Measurements from ENCODE around the gene NOBOX.
"Not testable (repeated sequence)": the region's sequence is repeated elsewhere in the genome, so short reads cannot be mapped to it uniquely, and the experiment has no call there.

The NOBOX gene

GRCh38 chr7:144369221-144369620, 34.3 kb downstream of the NOBOX start:
- H3K36me3 ChIP-seq (replicated peaks in 1 of 2; ENCODE audit: control insufficient read depth in 2 of 2, insufficient read depth in 2 of 2, low read length in 2 of 2); H3K27ac ChIP-seq (replicated peaks; ENCODE audit: low read length); H3K23ac ChIP-seq (ENCODE audit: low read depth, low read length, poor library complexity); H2BK120ac ChIP-seq (ENCODE audit: low read depth, low read length); DNase-seq (ENCODE audit: low spot score); H3K4ac ChIP-seq (ENCODE audit: low read length); H2BK15ac ChIP-seq (ENCODE audit: low read length); H2BK12ac ChIP-seq (ENCODE audit: low read length); H3K79me1 ChIP-seq (ENCODE audit: low read depth, low read length); H2AFZ ChIP-seq (ENCODE audit: low read length); H2BK5ac ChIP-seq (ENCODE audit: low read length); H3K4me1 ChIP-seq (ENCODE audit: control insufficient read depth in 2 of 2, insufficient read depth in 1 of 2, low read depth in 1 of 2, low read length in 2 of 2); H3K27me3 ChIP-seq (ENCODE audit: control insufficient read depth in 3 of 3, insufficient read depth in 3 of 3, low read depth in 1 of 3, low read length in 3 of 3); H3K14ac ChIP-seq (ENCODE audit: low read length); H2AK5ac ChIP-seq (ENCODE audit: low read depth, low read length); H3K9me3 ChIP-seq (replicated peaks in 1 of 2; ENCODE audit: control insufficient read depth in 2 of 2, insufficient read depth in 1 of 2, low read depth in 1 of 2, low read length in 2 of 2); H3K4me3 ChIP-seq (ENCODE audit: low read length in 2 of 2); H4K8ac ChIP-seq (ENCODE audit: low read depth, low read length); H3K9ac ChIP-seq (ENCODE audit: low read depth, low read length, poor library complexity); H3K4me2 ChIP-seq (ENCODE audit: insufficient read depth, low read length, poor library complexity, severe bottlenecking); H3K18ac ChIP-seq (ENCODE audit: low read length); H4K91ac ChIP-seq (ENCODE audit: low read depth, low read length, poor library complexity): not testable (repeated sequence)
- no CpG with 5 or more reads among the region's 7 CpGs for WGBS, 2 donors (ENCODE audit: extremely low coverage in 2 of 2, insufficient read length in 2 of 2, insufficient replicate concordance in 1 of 2)

DNA sequence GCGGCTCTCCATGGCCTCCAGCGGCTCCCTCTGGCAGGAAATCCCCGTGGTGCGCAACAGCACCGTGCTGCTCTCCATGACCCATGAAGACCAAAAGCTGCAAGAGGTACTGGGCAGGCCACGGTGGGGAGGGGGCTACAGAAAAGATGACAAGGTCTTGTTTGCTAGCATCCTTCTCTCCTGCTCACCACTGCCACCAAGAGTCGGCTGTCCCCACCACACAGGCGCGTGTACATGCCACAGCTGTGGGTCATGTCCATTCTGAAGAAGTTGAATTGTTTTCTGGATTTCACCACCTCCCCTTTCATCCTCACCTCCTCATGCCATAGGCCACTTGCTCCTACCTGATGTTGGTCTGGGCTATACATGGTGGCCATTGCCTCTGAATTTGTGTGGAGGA, 36.2 kb downstream of the NOBOX start:
- no CpG with 5 or more reads among the region's 9 CpGs for WGBS, 2 donors (ENCODE audit: extremely low coverage in 2 of 2, insufficient read length in 2 of 2, insufficient replicate concordance in 1 of 2)
- not testable (repeated sequence) for H3K27ac ChIP-seq (replicated peaks; ENCODE audit: low read length); H3K36me3 ChIP-seq (replicated peaks in 1 of 2; ENCODE audit: control insufficient read depth in 2 of 2, insufficient read depth in 2 of 2, low read length in 2 of 2); H2BK12ac ChIP-seq (ENCODE audit: low read length); H3K23ac ChIP-seq (ENCODE audit: low read depth, low read length, poor library complexity); H3K9me3 ChIP-seq (replicated peaks in 1 of 2; ENCODE audit: control insufficient read depth in 2 of 2, insufficient read depth in 1 of 2, low read depth in 1 of 2, low read length in 2 of 2); H4K91ac ChIP-seq (ENCODE audit: low read depth, low read length, poor library complexity); H3K18ac ChIP-seq (ENCODE audit: low read length); H2AK5ac ChIP-seq (ENCODE audit: low read depth, low read length); H3K4me2 ChIP-seq (ENCODE audit: insufficient read depth, low read length, poor library complexity, severe bottlenecking); H2BK120ac ChIP-seq (ENCODE audit: low read depth, low read length); H2AFZ ChIP-seq (ENCODE audit: low read length); H3K4me1 ChIP-seq (ENCODE audit: control insufficient read depth in 2 of 2, insufficient read depth in 1 of 2, low read depth in 1 of 2, low read length in 2 of 2); H2BK5ac ChIP-seq (ENCODE audit: low read length); H4K8ac ChIP-seq (ENCODE audit: low read depth, low read length); H3K79me1 ChIP-seq (ENCODE audit: low read depth, low read length); H2BK15ac ChIP-seq (ENCODE audit: low read length); H3K4ac ChIP-seq (ENCODE audit: low read length); H3K27me3 ChIP-seq (ENCODE audit: control insufficient read depth in 3 of 3, insufficient read depth in 3 of 3, low read depth in 1 of 3, low read length in 3 of 3); H3K9ac ChIP-seq (ENCODE audit: low read depth, low read length, poor library complexity); H3K14ac ChIP-seq (ENCODE audit: low read length); H3K4me3 ChIP-seq (ENCODE audit: low read length in 2 of 2); DNase-seq (ENCODE audit: low spot score)

DNA sequence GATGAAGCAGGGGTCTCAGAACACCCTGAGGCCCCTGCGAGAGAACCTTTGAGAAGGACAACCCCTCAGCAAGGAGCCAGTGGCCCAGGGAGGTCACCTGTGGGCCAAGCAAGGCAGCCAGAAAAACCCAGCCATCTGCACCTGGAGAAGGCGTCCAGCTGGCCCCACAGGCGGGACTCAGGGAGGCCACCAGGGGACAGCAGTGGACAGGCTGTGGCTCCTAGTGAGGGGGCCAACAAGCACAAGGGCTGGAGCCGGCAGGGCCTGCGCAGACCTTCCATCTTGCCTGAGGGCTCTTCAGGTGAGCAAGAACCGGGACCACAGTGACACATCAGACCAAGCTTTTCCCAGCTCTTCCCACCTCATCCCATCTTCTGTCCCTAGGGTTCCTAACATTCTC, 38.0 kb downstream of the NOBOX start:
- not testable (repeated sequence) for H4K91ac ChIP-seq (ENCODE audit: low read depth, low read length, poor library complexity); H3K9ac ChIP-seq (ENCODE audit: low read depth, low read length, poor library complexity); H3K79me1 ChIP-seq (ENCODE audit: low read depth, low read length); H3K4me3 ChIP-seq (ENCODE audit: low read length in 2 of 2); H3K18ac ChIP-seq (ENCODE audit: low read length); H3K4me1 ChIP-seq (ENCODE audit: control insufficient read depth in 2 of 2, insufficient read depth in 1 of 2, low read depth in 1 of 2, low read length in 2 of 2); DNase-seq (ENCODE audit: low spot score); H3K14ac ChIP-seq (ENCODE audit: low read length); H3K9me3 ChIP-seq (replicated peaks in 1 of 2; ENCODE audit: control insufficient read depth in 2 of 2, insufficient read depth in 1 of 2, low read depth in 1 of 2, low read length in 2 of 2); H4K8ac ChIP-seq (ENCODE audit: low read depth, low read length); H2AFZ ChIP-seq (ENCODE audit: low read length); H3K4ac ChIP-seq (ENCODE audit: low read length); H3K36me3 ChIP-seq (replicated peaks in 1 of 2; ENCODE audit: control insufficient read depth in 2 of 2, insufficient read depth in 2 of 2, low read length in 2 of 2); H3K4me2 ChIP-seq (ENCODE audit: insufficient read depth, low read length, poor library complexity, severe bottlenecking); H2AK5ac ChIP-seq (ENCODE audit: low read depth, low read length); H2BK120ac ChIP-seq (ENCODE audit: low read depth, low read length); H2BK5ac ChIP-seq (ENCODE audit: low read length); H2BK15ac ChIP-seq (ENCODE audit: low read length); H2BK12ac ChIP-seq (ENCODE audit: low read length); H3K27ac ChIP-seq (replicated peaks; ENCODE audit: low read length); H3K23ac ChIP-seq (ENCODE audit: low read depth, low read length, poor library complexity); H3K27me3 ChIP-seq (ENCODE audit: control insufficient read depth in 3 of 3, insufficient read depth in 3 of 3, low read depth in 1 of 3, low read length in 3 of 3)
- whole genome bisulfite sequencing, 2 donors (ENCODE audit: extremely low coverage in 2 of 2, insufficient read length in 2 of 2, insufficient replicate concordance in 1 of 2): no CpG with 5 or more reads among the region's 6 CpGs

DNA sequence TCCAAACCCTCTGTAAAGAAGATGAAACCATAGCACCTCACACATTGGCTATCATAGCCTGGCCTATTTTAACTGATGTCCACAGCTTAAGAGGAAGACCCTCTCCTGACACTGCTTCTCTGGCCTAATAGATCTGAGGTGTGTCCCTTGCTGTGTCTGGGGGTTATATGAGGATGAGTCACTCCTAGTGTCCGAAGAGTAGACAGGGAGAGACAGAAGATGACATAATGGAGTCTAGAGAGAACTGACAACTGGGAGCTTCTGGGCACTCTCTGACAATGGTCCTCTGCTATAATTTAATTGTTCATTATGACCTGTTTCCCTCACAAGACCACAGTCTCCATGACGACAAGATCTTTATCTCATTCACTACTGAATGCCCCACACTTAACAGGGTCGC, 41.4 kb downstream of the NOBOX start:
- not testable (repeated sequence) for H3K18ac ChIP-seq (ENCODE audit: low read length); H3K27ac ChIP-seq (replicated peaks; ENCODE audit: low read length); H3K4me1 ChIP-seq (ENCODE audit: control insufficient read depth in 2 of 2, insufficient read depth in 1 of 2, low read depth in 1 of 2, low read length in 2 of 2); H4K8ac ChIP-seq (ENCODE audit: low read depth, low read length); H3K27me3 ChIP-seq (ENCODE audit: control insufficient read depth in 3 of 3, insufficient read depth in 3 of 3, low read depth in 1 of 3, low read length in 3 of 3); H2AK5ac ChIP-seq (ENCODE audit: low read depth, low read length); H3K4me2 ChIP-seq (ENCODE audit: insufficient read depth, low read length, poor library complexity, severe bottlenecking); H3K4ac ChIP-seq (ENCODE audit: low read length); H3K9me3 ChIP-seq (replicated peaks in 1 of 2; ENCODE audit: control insufficient read depth in 2 of 2, insufficient read depth in 1 of 2, low read depth in 1 of 2, low read length in 2 of 2); H3K79me1 ChIP-seq (ENCODE audit: low read depth, low read length); H2BK15ac ChIP-seq (ENCODE audit: low read length); H2BK12ac ChIP-seq (ENCODE audit: low read length); H2AFZ ChIP-seq (ENCODE audit: low read length); DNase-seq (ENCODE audit: low spot score); H4K91ac ChIP-seq (ENCODE audit: low read depth, low read length, poor library complexity); H3K4me3 ChIP-seq (ENCODE audit: low read length in 2 of 2); H2BK5ac ChIP-seq (ENCODE audit: low read length); H3K36me3 ChIP-seq (replicated peaks in 1 of 2; ENCODE audit: control insufficient read depth in 2 of 2, insufficient read depth in 2 of 2, low read length in 2 of 2); H3K9ac ChIP-seq (ENCODE audit: low read depth, low read length, poor library complexity); H3K23ac ChIP-seq (ENCODE audit: low read depth, low read length, poor library complexity); H2BK120ac ChIP-seq (ENCODE audit: low read depth, low read length); H3K14ac ChIP-seq (ENCODE audit: low read length)
- WGBS, 2 donors (ENCODE audit: extremely low coverage in 2 of 2, insufficient read length in 2 of 2, insufficient replicate concordance in 1 of 2): no CpG with 5 or more reads among the region's 3 CpGs
